HG03520 (cell line): ENCODE measurements around the gene HABP4.

Experiments
- ATAC-seq: cut with Tn5 transposase; IDR thresholded peaks from one replicate; pipeline ENCODE4 v1.9.1; 2021; ENCODE audit warnings: mild to moderate bottlenecking, moderate library complexity; ENCODE audit not compliant: unreplicated experiment

Gene HABP4

DNA sequence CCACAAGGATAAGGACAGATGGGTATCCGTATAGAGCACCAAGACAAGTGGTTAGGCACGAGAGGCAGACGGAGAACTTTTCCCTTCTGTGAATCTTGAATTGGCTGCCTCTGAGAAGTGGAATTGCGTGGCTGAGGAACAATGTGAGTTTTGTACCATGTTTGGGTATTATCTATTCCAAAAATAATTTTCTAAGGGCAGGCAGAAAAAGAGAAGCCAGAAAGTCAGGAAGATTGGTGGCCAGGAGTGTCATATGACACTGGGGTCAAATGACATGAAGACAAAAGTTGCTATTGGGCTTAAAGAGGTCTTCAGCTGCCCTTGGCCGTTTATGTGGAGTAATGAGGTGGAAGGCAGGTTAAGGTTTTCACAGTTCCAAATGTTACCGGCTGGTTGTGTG is 14.5 kb downstream of the HABP4 start:
- ATAC-seq = no peak

DNA sequence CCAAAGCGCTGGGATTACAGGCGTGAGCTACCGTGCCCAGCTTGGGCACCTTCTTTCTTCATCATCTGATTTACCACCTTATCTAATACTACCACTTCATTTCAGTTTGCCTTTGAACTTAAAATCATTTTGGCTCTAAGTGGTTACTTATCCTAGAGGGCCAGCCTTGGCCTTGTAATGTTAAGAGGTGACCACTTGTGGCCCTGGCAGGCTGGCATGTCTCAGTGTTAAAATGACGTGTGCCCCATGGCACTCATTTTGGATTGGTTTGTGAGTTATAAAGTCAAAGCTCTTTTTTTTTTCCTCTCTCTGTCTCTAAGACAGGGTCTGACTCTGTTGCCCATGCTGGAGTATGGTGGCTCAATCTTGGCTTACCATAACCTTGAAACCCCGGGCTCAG is 17.8 kb downstream of the HABP4 start:
- ATAC-seq = no peak

DNA sequence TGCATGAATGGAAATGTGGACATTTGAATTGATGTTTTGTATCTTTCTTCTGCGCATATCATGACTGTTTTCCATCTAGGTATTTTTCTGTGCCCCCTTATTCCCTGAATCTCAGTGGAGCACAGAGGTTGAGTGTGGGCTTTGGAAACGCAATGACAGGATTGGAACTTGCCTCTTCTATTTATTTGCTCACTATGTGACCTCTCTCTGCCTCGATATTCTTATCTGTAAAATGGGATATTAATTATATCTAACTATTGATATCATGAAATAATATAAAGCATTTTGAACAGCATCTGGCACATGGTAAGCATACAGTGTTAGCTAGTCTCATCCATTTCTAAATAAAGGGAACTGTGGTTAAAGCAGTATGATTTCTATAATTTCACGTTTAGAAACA is 26.0 kb downstream of the HABP4 start:
- ATAC-seq = no peak

DNA sequence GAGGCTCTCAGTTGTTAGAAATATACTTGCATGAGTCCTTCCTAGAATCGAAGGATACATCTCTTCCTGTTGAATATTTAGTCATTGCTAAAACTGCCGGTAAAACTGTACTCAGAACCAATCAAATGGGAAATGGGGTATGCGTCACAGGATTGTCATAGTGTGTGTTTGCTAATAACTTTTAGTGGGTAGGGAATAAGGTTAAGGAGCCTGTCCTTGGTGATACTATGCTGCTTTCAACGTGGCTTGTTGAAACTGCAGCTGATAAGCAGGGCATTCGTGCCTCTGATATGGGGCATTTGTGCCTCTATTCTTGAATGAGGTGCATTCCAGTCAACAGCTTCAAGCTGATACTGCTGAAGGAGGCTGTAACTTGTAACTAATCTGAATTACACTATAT is 26.6 kb downstream of the HABP4 start:
- no peak for ATAC-seq

DNA sequence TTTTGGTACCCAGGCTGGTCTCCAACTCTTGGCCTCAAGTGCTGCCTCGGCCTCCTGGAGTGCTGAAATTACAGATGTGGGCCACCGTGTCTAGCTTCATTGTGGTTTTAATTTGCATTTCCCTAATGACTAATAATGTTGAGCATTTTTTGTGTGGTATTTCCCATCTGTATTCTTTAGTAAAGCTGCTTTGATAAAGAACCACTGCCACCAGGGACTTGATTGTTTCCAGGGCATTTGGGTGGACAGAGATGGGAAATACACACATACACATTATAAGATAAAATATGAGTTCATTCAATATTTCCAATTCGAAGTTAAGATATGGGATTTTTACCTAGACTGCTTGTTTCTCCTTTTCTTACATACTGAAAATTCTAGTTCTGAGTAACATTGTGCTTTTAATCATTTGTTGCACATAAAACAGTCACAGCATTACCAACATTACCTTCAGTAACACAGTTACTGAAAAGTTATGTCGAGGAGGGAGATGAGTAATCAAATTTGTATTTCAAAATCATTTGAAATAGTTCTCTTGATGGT is 28.9 kb downstream of the HABP4 start:
- ATAC-seq = peak; percentile 76

DNA sequence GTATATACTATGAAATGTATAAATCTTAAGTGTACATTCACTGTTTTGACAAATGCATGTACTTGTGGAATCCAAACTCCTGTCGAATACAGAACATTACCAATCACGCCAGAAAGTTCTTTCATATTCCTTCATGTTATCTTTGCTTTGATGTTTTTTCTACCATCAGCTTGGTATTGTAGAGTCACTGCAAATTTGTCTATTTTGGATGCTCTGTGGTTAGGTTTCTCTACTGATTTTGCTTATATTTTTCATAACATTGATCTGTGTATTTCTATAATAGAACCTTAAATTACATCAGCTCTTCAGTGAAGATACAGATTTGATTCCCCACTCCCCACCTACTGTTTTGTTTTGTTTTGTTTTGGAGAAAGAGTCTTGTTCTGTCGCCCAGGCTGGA is 30.8 kb downstream of the HABP4 start:
- ATAC-seq = no peak

DNA sequence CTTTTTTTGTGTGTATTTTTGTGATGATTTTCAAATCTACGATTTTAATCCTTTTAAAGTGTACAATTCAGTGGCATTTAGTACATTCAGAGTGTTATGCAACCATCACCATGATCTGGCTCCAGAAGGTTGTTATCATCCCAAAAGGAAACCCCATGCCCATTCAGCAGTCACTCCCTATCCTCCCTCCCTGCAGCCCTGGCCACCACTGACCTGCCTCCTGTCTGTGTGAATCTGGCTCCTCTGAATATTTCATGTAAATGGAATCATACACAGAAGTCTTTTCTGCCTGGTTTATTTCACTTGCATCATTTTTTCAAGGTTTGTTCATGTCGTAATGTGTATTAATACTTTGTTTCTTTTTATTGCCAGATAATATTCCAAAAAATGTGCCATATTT is 32.5 kb downstream of the HABP4 start:
- no peak for ATAC-seq

DNA sequence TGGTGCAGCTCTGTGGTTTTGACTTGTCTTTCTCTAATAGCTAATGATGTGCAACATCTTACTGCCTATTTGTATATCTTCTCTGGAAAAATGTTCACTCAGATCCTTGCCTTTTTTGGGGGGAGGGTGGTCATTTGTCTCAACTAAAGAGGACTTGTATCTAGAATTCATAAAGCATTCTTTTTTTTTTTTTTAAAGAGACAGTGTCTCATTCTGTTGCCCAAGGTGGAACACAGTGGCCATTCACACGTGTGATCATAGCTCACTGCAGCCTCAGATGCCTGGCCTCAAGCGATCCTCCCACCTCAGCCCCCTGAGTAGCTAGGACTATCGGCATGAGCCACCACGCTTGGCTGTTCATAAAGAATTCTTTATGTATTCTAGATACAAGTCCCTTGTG is 33.2 kb downstream of the HABP4 start:
- ATAC-seq = no peak

DNA sequence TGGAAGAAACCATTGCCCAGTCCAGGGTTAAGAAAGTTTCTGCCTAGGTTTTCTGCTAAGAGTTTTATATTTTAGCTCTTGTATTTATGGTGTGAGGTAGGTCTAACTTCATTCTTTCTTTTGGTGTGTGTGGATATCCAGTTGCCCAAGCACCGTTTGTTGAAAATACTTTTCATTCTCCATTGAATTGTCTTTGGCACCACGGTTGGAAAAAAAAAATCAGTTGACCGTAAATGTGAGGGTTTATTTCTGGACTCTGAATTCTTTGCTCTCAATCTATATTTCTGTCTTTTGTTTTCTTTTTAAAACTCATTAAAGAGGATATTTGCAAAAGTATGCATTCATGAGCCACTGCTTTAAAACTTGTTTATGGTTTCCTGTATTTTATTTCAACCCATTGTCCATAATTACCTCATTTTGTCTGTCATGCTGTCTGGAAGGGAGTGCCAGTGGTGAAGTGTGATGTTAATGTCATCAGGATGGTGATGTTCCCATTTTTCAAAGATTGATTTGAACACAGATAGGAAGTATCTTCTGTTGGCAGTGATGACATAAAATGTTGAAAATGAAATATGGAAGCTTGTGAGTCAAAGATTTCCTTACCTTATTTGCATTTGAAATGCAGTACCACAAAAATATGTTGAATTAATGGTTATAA is 33.9 kb downstream of the HABP4 start:
- no peak for ATAC-seq

DNA sequence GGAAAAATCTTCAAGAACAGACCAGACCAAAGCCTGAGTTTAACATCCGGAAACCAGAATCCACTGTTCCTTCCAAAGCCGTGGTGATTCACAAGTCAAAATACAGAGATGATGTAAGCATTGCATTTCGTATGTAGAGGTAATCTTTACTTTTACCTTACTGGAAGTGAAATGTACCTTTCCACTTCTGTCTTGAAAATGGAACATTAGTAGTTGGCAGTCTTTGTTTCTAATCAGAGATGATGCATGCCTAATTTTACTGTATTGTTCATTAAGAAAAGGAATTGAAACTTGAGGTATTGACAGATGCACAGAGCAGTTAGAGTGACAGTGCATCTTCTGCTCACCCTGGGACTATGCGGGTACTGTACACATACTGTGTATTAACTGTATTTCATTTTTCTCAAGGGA is 34.6 kb downstream of the HABP4 start:
- peak; percentile 91 for ATAC-seq

DNA sequence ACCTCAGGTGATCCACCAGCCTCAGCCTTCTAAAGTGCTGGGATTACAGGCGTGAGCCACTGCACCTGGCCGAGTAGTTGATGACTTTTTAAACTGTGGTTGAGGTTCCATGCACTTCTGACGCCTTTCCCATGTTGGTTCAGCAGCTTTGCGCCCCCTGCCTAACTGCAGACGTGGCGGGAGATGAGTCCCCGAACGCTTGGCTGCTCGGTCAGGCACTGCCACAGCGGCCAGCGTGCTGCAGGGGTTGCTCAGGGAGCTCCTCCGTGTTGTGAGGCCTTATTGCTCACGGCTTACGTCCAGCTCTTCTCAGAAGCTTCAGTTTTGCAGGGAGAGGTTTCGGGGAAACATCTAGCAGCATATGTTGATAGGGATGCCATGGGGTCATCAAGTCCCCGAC is 35.3 kb downstream of the HABP4 start:
- ATAC-seq = no peak

DNA sequence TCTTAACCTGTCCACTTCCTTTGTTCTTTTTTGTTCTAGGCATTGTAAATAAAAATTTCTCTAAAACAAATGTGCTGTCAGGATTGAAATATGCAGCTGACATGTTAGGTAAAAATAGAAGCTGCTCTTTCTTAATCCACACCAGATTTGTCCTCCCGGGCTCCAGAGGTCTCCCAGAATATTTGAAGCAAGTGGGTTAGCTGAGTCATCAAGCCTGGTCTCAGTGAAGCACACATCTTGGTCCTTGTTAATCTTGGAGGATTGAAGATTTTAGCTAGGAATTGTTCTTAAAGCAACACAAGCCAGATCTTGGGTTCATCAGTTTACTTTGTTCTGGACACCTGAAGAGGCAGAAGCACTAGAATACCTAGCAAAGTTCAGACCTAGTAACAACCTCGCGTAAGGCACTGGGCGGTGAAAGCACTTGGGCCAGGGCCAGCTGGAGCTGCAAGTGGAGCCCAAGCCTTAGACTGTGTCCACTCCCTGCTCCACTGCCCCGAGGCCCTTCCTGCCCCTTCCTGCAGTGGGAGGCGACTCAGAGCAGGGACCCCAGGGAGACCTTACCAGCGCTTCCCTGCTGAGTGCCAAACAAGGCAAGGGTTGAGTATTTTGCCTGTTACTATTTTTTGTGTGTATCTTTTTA is 36.5 kb downstream of the HABP4 start:
- ATAC-seq = no peak

DNA sequence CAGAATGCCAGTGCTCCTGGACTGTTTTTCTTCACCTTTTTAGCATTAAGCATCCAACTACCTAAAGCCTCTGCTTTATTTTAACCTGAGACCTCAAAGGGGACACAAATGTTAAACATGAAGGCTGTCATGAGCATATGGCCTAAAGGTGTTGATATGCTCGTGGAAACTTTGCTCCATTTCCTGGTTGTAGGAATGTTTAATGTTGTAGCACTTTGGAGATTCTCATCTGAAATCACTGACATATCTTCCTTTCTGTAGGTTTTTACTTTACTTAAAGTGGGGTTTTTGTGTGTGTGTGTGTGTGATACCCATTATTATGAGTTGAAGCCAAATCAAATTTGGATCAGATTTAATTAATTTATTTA is 37.0 kb downstream of the HABP4 start:
- ATAC-seq = no peak

DNA sequence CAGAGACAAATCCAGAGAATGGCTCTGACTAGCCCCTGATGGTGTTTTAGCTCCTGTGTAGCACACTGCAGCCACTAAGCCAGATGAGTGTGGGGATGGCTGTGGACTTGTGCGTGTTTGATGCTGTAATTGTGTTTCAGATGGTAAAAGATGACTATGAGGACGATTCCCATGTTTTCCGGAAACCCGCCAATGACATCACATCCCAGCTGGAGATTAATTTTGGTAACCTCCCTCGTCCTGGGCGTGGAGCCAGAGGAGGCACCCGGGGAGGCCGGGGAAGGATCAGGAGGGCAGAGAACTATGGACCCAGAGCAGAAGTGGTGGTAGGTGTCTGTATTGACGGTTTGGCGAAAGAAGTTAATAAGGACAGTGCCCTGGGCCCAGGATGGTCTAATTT is 38.0 kb downstream of the HABP4 start:
- ATAC-seq = no peak

DNA sequence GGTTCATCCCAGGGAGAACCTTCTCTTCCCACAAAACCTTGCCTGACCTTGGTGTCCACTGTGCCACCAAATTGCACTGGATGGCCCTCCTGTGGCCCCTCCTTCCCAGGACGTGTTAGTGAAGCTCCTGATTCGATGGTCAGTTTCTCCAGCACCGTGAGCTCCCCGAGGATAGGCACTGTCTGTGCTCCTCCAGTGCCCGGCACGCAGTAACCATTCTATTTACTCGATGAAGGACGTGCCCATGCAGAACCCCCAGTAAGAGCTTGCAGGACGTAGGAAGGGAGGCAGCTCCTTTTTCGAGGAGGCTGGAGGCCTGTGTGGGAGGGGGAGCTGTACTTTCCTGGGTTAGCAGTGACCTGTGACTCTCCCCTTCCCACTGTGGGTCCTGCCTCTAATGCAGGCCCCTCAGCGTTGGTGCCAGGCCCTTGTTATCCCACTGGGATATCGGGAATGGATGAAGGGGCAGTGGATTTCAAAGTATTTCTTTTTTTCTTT is 39.6 kb downstream of the HABP4 start:
- no peak for ATAC-seq

DNA sequence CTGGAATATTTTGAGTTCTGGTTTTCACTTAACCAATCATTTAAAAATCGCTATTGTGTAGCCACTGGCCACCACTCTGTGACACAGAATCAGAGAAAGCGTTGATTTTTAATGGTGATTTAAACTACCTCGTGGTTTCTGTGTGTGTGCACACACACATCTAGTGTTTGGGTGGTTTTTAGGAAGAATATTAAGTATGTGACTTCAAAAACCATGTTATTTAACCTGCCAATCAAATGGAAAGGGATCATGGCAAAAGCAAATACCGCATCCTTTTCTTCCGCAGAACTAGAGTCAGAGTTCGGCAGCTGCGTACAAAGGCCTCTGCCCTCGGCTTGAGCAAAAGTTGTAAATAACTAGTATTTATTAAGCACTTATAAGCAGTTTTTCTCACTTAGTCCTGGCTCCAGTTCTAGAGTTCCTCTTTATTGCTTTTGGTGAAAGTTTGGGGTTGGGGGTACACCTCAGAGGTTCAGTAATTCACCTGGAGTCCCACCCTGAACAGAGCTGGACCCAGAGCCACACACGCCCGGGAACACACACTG is 40.6 kb downstream of the HABP4 start:
- no peak for ATAC-seq

DNA sequence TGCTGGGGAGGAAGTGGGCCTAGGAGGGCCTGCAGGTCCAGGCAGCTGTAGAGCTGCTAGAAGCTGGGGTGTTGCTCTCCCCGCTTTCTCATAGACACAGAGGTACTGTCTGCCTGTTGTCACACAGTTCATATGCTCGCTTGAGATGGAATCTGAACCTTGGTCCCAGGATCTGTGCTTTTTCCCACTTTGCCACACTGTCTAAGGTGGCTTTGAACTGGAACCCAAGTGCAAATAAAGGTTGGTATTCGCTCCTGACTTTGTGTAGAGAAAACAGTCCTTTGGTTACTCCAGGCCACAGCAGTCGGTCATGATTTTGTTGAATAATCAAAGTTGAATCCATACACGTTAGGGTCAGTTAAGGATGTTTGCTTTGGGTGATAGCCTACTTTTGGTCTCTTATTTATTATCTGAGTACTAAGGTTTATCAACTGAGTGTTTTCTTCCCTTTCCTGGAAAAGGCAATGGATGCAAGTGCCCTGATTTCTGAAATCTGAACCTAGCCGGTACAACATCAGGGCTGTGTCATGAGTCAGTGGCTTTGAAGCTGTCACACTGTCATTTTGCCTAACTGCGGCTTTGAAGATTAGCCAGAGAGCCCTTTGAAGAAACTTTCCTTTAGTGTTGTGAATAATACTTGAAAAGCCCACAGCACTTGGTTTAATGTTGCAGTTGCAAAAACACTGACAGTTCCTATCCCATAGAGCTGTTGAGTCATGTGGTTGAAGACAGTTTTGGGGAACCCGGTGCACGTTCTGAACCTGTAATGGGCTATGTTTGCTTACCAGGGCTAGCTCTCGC is 41.3 kb downstream of the HABP4 start:
- ATAC-seq = no peak

DNA sequence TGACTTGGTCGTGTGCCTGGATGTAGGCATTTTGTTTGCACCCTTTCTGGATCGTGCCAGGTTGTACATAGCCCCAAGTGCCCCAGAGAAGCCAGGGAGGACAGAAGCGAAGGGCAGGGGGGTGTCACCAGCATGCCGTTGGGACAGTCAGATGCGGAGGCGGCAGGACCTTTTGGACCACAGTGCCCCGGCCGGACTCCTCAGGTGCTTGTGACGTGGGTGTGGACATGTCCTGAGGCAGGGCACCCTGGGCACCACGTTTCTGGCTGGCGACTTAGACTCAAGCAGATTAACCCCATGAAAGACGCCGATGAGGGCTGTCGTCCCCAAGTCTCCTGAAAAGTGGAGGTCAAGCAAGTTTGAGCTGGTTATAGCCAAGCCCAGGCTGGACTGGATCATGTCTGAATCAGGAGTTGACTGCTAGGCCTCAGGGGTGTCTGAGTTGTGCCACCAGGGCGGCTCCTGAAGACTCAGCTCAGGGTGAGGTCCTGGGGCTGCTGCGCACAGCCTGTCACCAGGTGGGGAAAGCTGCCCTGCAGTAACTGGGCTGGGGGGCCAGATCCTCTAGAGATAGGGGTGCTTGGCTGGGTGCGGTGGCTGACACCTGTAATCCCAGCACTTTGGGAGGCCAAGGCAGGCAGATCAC is 42.0 kb downstream of the HABP4 start:
- ATAC-seq = no peak

DNA sequence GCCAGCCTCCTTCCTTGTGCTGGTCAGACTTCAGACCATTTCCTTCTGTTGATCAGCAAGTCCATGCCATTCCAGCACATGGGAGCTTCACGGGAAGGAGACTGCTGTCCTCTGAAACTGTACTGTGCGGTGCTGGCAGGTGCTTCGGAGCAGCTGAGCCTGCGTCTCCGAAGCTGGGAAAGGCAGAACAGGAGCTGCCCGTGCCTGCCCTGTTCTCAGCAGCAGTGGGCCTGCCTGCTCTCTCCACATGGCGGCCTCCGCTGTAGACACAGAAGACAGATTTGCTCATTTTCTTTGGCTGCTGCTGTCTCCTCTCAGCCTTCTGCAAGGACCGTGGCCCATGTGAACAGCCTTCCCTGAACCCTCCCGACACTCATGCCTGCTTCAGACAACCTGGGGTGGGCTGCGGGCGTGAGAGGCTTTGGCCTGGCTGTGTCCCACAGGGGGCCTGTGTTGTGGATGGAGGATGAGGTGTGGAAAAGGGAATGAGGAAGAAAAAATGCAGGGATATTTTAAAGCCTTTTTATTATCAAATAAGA is 43.1 kb downstream of the HABP4 start:
- no peak for ATAC-seq

DNA sequence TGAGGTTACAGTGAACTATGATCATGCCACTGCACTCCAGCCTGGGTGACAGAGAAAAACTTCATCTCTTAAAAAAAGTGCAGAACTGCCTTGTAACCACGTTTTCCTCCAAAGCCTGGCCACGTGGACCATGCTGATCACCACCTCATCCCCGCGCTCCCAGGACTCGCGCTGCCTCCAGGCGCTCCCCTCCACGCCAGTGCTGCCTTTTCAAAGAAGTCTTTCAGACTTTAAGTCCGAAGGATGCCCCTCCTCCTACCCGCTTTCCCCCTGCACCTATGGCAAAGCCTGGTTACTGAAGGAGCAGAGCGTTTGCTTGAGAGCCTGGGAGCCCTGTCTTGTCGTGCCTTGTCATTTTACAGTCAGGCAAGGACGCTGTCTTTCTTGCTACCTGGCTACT is 43.8 kb downstream of the HABP4 start:
- no peak for ATAC-seq
